Measurements from ENCODE around the gene CCDC88B. TPM values are rescaled to one million over a fixed set of nuclear protein-coding genes. Genes with fewer than 3 reads are reported as not detected.

Gene CCDC88B
- total and polyA plus RNA-seq, 2 experiments from 2014 or later, result 1.8 to 2.6 TPM

- Histone ChIP-seq H4K20me1 (ENCODE audit: insufficient read depth) (no peaks in the 10 kb centered on the region), H3K79me2 (ENCODE audit: insufficient read depth) (no peaks in the 10 kb centered on the region), H3K27me3 (replicated peaks; ENCODE audit: insufficient read depth) (no peaks in the 10 kb centered on the region), H3F3A (ENCODE audit: insufficient read depth) (no peaks in the 10 kb centered on the region), H3K4me1 (ENCODE audit: insufficient read depth) (no peaks in the 10 kb centered on the region), H3K4me3 (peak overlapping the region; percentile 64), H3K36me3 (ENCODE audit: low read depth) (no peaks in the 10 kb centered on the region), H2AFZ (peak overlapping the region; percentile 87), H3K4me2 (ENCODE audit: unreplicated experiment) (peak overlapping the region; percentile 67), H3K27ac (peak overlapping the region; percentile 25; the same call in 1 of the 2 replicates), H3K9me2 (ENCODE audit: insufficient read depth) (no peaks in the 10 kb centered on the region), H3K9me3 (ENCODE audit: low read depth) (no peaks in the 10 kb centered on the region), H3K9ac (peak overlapping the region; percentile 84)
- no peak for TF ChIP-seq EZH2 (IDR thresholded peaks at IDR 0.05; ENCODE audit: insufficient read depth, poor library complexity, severe bottlenecking)
- WGBS, 2 experiments (ENCODE audit: low coverage in 1 of 2, low lambda C conversion rate in 2 of 2, missing lambda C conversion rate in 2 of 2), result 19 to 32% methylated on average over 30 to 55 of the region's 55 CpGs
- peak; percentile 96 for DNase-seq
- in situ Hi-C loops (cut with MboI), result no loop called here
Measured at GRCh38 chr11:64341851-64342791, 2.1 kb downstream of the CCDC88B start.

GRCh38 chr11:64342869-64343745 is 3.1 kb downstream of the CCDC88B start:
- no peak overlapping the region for H3K4me2 ChIP-seq (ENCODE audit: unreplicated experiment)
- H3K4me3 ChIP-seq, result peak overlapping the region; percentile 64; the same call in 1 of the 2 replicates
- no peaks in the 10 kb centered on the region for H3K36me3 ChIP-seq (ENCODE audit: low read depth)
- H3K79me2 ChIP-seq (ENCODE audit: insufficient read depth), result no peaks in the 10 kb centered on the region
- TF ChIP-seq EZH2 (IDR thresholded peaks at IDR 0.05; ENCODE audit: insufficient read depth, poor library complexity, severe bottlenecking) (no peak), EZH2phosphoT487 (IDR thresholded peaks at IDR 0.05; ENCODE audit: insufficient read depth, low read depth) (no peak)
- no peaks in the 10 kb centered on the region for H3F3A ChIP-seq (ENCODE audit: insufficient read depth)
- in situ Hi-C loops (cut with MboI), result no loop called here
- 63 to 90% methylated on average over 14 to 29 of the region's 29 CpGs for WGBS, 2 experiments (ENCODE audit: low coverage in 1 of 2, low lambda C conversion rate in 2 of 2, missing lambda C conversion rate in 2 of 2)
- no peak overlapping the region for H3K9ac ChIP-seq
- peak overlapping the region; percentile 87 for H2AFZ ChIP-seq
- H4K20me1 ChIP-seq (ENCODE audit: insufficient read depth), result no peaks in the 10 kb centered on the region
- no peaks in the 10 kb centered on the region for H3K27me3 ChIP-seq (replicated peaks; ENCODE audit: insufficient read depth)
- H3K9me2 ChIP-seq (ENCODE audit: insufficient read depth), result no peaks in the 10 kb centered on the region
- DNase-seq, result no peak
- no peak overlapping the region for H3K27ac ChIP-seq
- H3K9me3 ChIP-seq (ENCODE audit: low read depth), result no peaks in the 10 kb centered on the region
- H3K4me1 ChIP-seq (ENCODE audit: insufficient read depth), result no peaks in the 10 kb centered on the region

- WGBS, 2 experiments (ENCODE audit: low coverage in 1 of 2, low lambda C conversion rate in 2 of 2, missing lambda C conversion rate in 2 of 2), result 71 to 76% methylated on average over 18 of the region's 18 CpGs
- TF ChIP-seq EZH2phosphoT487 (IDR thresholded peaks at IDR 0.05; ENCODE audit: insufficient read depth, low read depth) (no peak), EZH2 (IDR thresholded peaks at IDR 0.05; ENCODE audit: insufficient read depth, poor library complexity, severe bottlenecking) (no peak)
- no peak overlapping the region for H3K9ac ChIP-seq
- no peaks in the 10 kb centered on the region for H3K9me3 ChIP-seq (ENCODE audit: low read depth)
- no peaks in the 10 kb centered on the region for H3K27me3 ChIP-seq (replicated peaks; ENCODE audit: insufficient read depth)
- in situ Hi-C loops (cut with MboI), result no loop called here
- no peaks in the 10 kb centered on the region for H3K4me1 ChIP-seq (ENCODE audit: insufficient read depth)
- H3K27ac ChIP-seq, result no peak overlapping the region
- H2AFZ ChIP-seq, result no peak overlapping the region
- peak; percentile 28 for DNase-seq
- H3K79me2 ChIP-seq (ENCODE audit: insufficient read depth), result no peaks in the 10 kb centered on the region
- H3F3A ChIP-seq (ENCODE audit: insufficient read depth), result no peaks in the 10 kb centered on the region
- H3K36me3 ChIP-seq (ENCODE audit: low read depth), result no peaks in the 10 kb centered on the region
- H3K4me3 ChIP-seq, result no peak overlapping the region
- no peaks in the 10 kb centered on the region for H4K20me1 ChIP-seq (ENCODE audit: insufficient read depth)
- no peaks in the 10 kb centered on the region for H3K9me2 ChIP-seq (ENCODE audit: insufficient read depth)
- no peak overlapping the region for H3K4me2 ChIP-seq (ENCODE audit: unreplicated experiment)
Measured at GRCh38 chr11:64343767-64344559, 4.0 kb downstream of the CCDC88B start.

GRCh38 chr11:64344787-64345186 is 4.8 kb downstream of the CCDC88B start:
- H4K20me1 ChIP-seq (ENCODE audit: insufficient read depth), result no peaks in the 10 kb centered on the region
- no peak overlapping the region for H3K4me2 ChIP-seq (ENCODE audit: unreplicated experiment)
- H3K79me2 ChIP-seq (ENCODE audit: insufficient read depth), result no peaks in the 10 kb centered on the region
- no peaks in the 10 kb centered on the region for H3K36me3 ChIP-seq (ENCODE audit: low read depth)
- 96% methylated on average over 26 to 28 of the region's 28 CpGs for WGBS, 2 experiments (ENCODE audit: low coverage in 1 of 2, low lambda C conversion rate in 2 of 2, missing lambda C conversion rate in 2 of 2)
- H2AFZ ChIP-seq, result no peak overlapping the region
- no peaks in the 10 kb centered on the region for H3K27me3 ChIP-seq (replicated peaks; ENCODE audit: insufficient read depth)
- H3K4me3 ChIP-seq, result no peak overlapping the region
- no peaks in the 10 kb centered on the region for H3K9me2 ChIP-seq (ENCODE audit: insufficient read depth)
- H3F3A ChIP-seq (ENCODE audit: insufficient read depth), result no peaks in the 10 kb centered on the region
- H3K27ac ChIP-seq, result no peak overlapping the region
- TF ChIP-seq EZH2 (IDR thresholded peaks at IDR 0.05; ENCODE audit: insufficient read depth, poor library complexity, severe bottlenecking) (no peak), EZH2phosphoT487 (IDR thresholded peaks at IDR 0.05; ENCODE audit: insufficient read depth, low read depth) (no peak)
- in situ Hi-C loops (cut with MboI), result no loop called here
- H3K9ac ChIP-seq, result no peak overlapping the region
- DNase-seq, result no peak
- H3K4me1 ChIP-seq (ENCODE audit: insufficient read depth), result no peaks in the 10 kb centered on the region
- H3K9me3 ChIP-seq (ENCODE audit: low read depth), result no peaks in the 10 kb centered on the region
